ENCODE data around the gene HAND2. TPM values are rescaled to one million over a fixed set of nuclear protein-coding genes. Genes with fewer than 3 reads are reported as not detected.

HAND2 gene
- total and polyA plus RNA-seq, 2 of the 8 experiments (the other 6 are each of a cell fraction or from before 2014, with no cell fraction given) = 0.05 TPM; not detected in 1

DNA sequence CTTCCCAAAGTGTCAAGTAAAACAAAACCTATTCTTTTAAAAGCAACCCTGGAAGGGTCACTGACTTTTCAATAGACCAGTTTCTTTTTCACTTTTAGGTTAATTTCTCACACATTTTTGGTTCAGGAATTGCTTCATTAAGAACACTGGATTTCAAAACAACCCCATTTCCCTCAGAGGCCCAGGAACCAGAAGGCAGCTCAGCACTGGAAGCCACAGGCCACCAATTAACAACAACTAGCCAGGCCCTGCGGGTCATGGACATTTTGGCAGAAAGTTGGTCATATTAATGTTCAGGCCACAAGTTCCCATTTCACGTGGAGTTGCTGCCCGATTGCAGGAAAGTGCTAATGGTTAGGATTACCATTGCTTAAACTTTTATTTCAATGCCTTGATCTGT lies 39.8 kb downstream of the HAND2 start:
- no peak for TF ChIP-seq SAP30 (IDR thresholded peaks at IDR 0.05; ENCODE audit: insufficient read depth, insufficient replicate concordance, low read length)
- no peak for TF ChIP-seq RAD21 (IDR thresholded peaks at IDR 0.05 in 1 of 2, conservative IDR thresholded peaks at IDR 0.05 in 1 of 2; ENCODE audit: low read depth in 2 of 2, low read length in 2 of 2)
- TF ChIP-seq KDM5A (IDR thresholded peaks at IDR 0.05; ENCODE audit: low read length) = no peak
- TF ChIP-seq BACH1 (IDR thresholded peaks at IDR 0.05; ENCODE audit: low read length) = no peak

More for the DNA sequence above, 39.8 kb downstream of the HAND2 start:
- Histone ChIP-seq H4K91ac (replicated peaks; ENCODE audit: insufficient read length, low read length) (no peak overlapping the region), H3K9me3 (ENCODE audit: insufficient read depth in 2 of 2, low read depth in 1 of 2, low read length in 1 of 2) (no peaks in the 10 kb centered on the region), H2BK120ac (replicated peaks; ENCODE audit: low read depth, low read length) (no peak overlapping the region), H3K27me3 (replicated peaks in 1 of 4; ENCODE audit: control insufficient read depth in 3 of 4, extremely low read depth in 1 of 4, insufficient read depth in 3 of 4, low read length in 3 of 4) (peaks cover 1 to 27% (median 19%) of the 10 kb centered on the region in 4 experiments), H3K9ac (replicated peaks in 1 of 4; ENCODE audit: extremely low read depth in 1 of 4, low read depth in 3 of 4, low read length in 3 of 4) (no peak overlapping the region), H3K79me2 (ENCODE audit: control insufficient read depth in 1 of 2, insufficient read depth in 2 of 2, low read length in 2 of 2) (no peaks in the 10 kb centered on the region), H3K4me2 (ENCODE audit: insufficient read depth in 1 of 2, low read depth in 2 of 2, low read length in 2 of 2) (peak overlapping the region in 1 of 2 experiments; percentile 10; a peak in 1 of 4 replicates), H2BK15ac (ENCODE audit: low read length) (no peak overlapping the region), H3K4ac (replicated peaks; ENCODE audit: insufficient read length, low read depth, low read length) (no peak overlapping the region), H3K4me3 (ENCODE audit: extremely low read depth in 1 of 4, insufficient read depth in 2 of 4, low read depth in 3 of 4, low read length in 4 of 4) (no peak overlapping the region), H4K20me1 (replicated peaks in 1 of 2; ENCODE audit: control insufficient read depth in 1 of 2, insufficient read depth in 2 of 2, low read length in 2 of 2) (no peaks in the 10 kb centered on the region), H3K18ac (ENCODE audit: extremely low read depth, low read length) (no peak overlapping the region), H3K36me3 (ENCODE audit: control insufficient read depth in 2 of 4, insufficient read depth in 4 of 4, low read length in 3 of 4) (no peaks in the 10 kb centered on the region), H3K23ac (ENCODE audit: insufficient read length) (no peak overlapping the region), H3K14ac (ENCODE audit: insufficient read length) (no peak overlapping the region), H2BK12ac (ENCODE audit: low read depth, low read length) (no peak overlapping the region), H3K56ac (replicated peaks; ENCODE audit: insufficient read length, low read depth, low read length) (no peak overlapping the region), H3K27ac (ENCODE audit: low read depth, low read length) (no peak overlapping the region), H2AFZ (ENCODE audit: low read length) (no peak overlapping the region), H4K8ac (ENCODE audit: extremely low read depth, insufficient read depth, low read length) (no peak overlapping the region), H2BK20ac (ENCODE audit: low read length) (no peak overlapping the region), H2BK5ac (ENCODE audit: low read depth, low read length) (no peak overlapping the region), H3K4me1 (replicated peaks in 1 of 4; ENCODE audit: control insufficient read depth in 3 of 4, insufficient read depth in 4 of 4, low read length in 3 of 4) (peaks cover 0 to 16% (median 4%) of the 10 kb centered on the region in 4 experiments; a peak in 6 of 7 replicates), H2AK5ac (ENCODE audit: low read depth, low read length) (no peak overlapping the region), H4K5ac (ENCODE audit: insufficient read length, low read depth, low read length) (no peak overlapping the region), H3K79me1 (ENCODE audit: low read depth, low read length) (no peaks in the 10 kb centered on the region), H3K23me2 (ENCODE audit: low read depth, low read length) (peaks cover 4% of the 10 kb centered on the region; the same call in 1 of the 2 replicates)
- ChIA-PET CTCF (ENCODE audit: partially characterized antibody) (interaction anchor here (1.2 to 2.3 kb wide), 3 partner anchors 12 to 77 kb away, joined by 3 to 12 read pairs (median 8); no protein-coding TSS in a partner anchor), POLR2A (ENCODE audit: partially characterized antibody) (interaction anchor here (0.6 kb wide), 1 partner anchor 10 kb away, joined by 4 read pairs; no protein-coding TSS in a partner anchor)
- DNase-seq (ENCODE audit: low read depth in 1 of 2, low spot score in 2 of 2) (no peak), FAIRE-seq (no peak)
- 68% methylated on average over 3 of the region's 3 CpGs; no CpG with 5 or more reads in 1 of the 2 experiments for WGBS, 2 experiments (ENCODE audit: extremely low coverage in 1 of 2, insufficient coverage in 1 of 2, insufficient read length in 1 of 2, insufficient replicate concordance in 2 of 2, low coverage in 1 of 2, low lambda C conversion rate in 2 of 2, missing lambda C conversion rate in 1 of 2)
